ENCODE measurements around the gene NCAM2.
A peak's percentile ranks its signal among the peaks of the same experiment; 100 is the strongest.

The NCAM2 gene

GRCh38 chr21:21216047-21216446, 217.8 kb downstream of the NCAM2 start:
- TF ChIP-seq GATA3 (IDR thresholded peaks at IDR 0.05; ENCODE audit: low read depth, low read length) (no peak), GATA2 (IDR thresholded peaks at IDR 0.05; ENCODE audit: low read depth, low read length) (peak; percentile 41; the same call in 1 of the 2 replicates)

GRCh38 chr21:21226472-21226871, 228.3 kb downstream of the NCAM2 start:
- TF ChIP-seq GATA3 (IDR thresholded peaks at IDR 0.05; ENCODE audit: low read depth, low read length) = no peak
- no peak for TF ChIP-seq GATA2 (IDR thresholded peaks at IDR 0.05; ENCODE audit: low read depth, low read length)

GRCh38 chr21:21230672-21231071, 232.5 kb downstream of the NCAM2 start:
- TF ChIP-seq GATA2 (IDR thresholded peaks at IDR 0.05; ENCODE audit: low read depth, low read length) (no peak), GATA3 (IDR thresholded peaks at IDR 0.05; ENCODE audit: low read depth, low read length) (no peak)

GRCh38 chr21:21231913-21232312, 233.7 kb downstream of the NCAM2 start:
- no peak for TF ChIP-seq GATA2 (IDR thresholded peaks at IDR 0.05; ENCODE audit: low read depth, low read length)
- no peak for TF ChIP-seq GATA3 (IDR thresholded peaks at IDR 0.05; ENCODE audit: low read depth, low read length)

GRCh38 chr21:21232320-21232719, 234.1 kb downstream of the NCAM2 start:
- TF ChIP-seq GATA2 (IDR thresholded peaks at IDR 0.05; ENCODE audit: low read depth, low read length) (no peak), GATA3 (IDR thresholded peaks at IDR 0.05; ENCODE audit: low read depth, low read length) (no peak)

GRCh38 chr21:21233051-21233450, 234.8 kb downstream of the NCAM2 start:
- no peak for TF ChIP-seq GATA3 (IDR thresholded peaks at IDR 0.05; ENCODE audit: low read depth, low read length)
- no peak for TF ChIP-seq GATA2 (IDR thresholded peaks at IDR 0.05; ENCODE audit: low read depth, low read length)

GRCh38 chr21:21236996-21237395, 238.8 kb downstream of the NCAM2 start:
- TF ChIP-seq GATA3 (IDR thresholded peaks at IDR 0.05; ENCODE audit: low read depth, low read length) (no peak), GATA2 (IDR thresholded peaks at IDR 0.05; ENCODE audit: low read depth, low read length) (no peak)

- TF ChIP-seq GATA3 (IDR thresholded peaks at IDR 0.05; ENCODE audit: low read depth, low read length) (no peak), GATA2 (IDR thresholded peaks at IDR 0.05; ENCODE audit: low read depth, low read length) (no peak)
Measured at GRCh38 chr21:21238629-21239400, 240.6 kb downstream of the NCAM2 start.

GRCh38 chr21:21241391-21241790, 243.2 kb downstream of the NCAM2 start:
- no peak for TF ChIP-seq GATA2 (IDR thresholded peaks at IDR 0.05; ENCODE audit: low read depth, low read length)

GRCh38 chr21:21246007-21246406, 247.8 kb downstream of the NCAM2 start:
- TF ChIP-seq GATA2 (IDR thresholded peaks at IDR 0.05; ENCODE audit: low read depth, low read length) (no peak), GATA3 (IDR thresholded peaks at IDR 0.05; ENCODE audit: low read depth, low read length) (no peak)

- TF ChIP-seq GATA2 (IDR thresholded peaks at IDR 0.05; ENCODE audit: low read depth, low read length) = no peak
- TF ChIP-seq GATA3 (IDR thresholded peaks at IDR 0.05; ENCODE audit: low read depth, low read length) = no peak
Measured at GRCh38 chr21:21247424-21247823, 249.2 kb downstream of the NCAM2 start.

- no peak for TF ChIP-seq GATA3 (IDR thresholded peaks at IDR 0.05; ENCODE audit: low read depth, low read length)
- no peak for TF ChIP-seq GATA2 (IDR thresholded peaks at IDR 0.05; ENCODE audit: low read depth, low read length)
Measured at GRCh38 chr21:21262048-21262447, 263.8 kb downstream of the NCAM2 start.

GRCh38 chr21:21268061-21268471, 269.9 kb downstream of the NCAM2 start:
- TF ChIP-seq GATA2 (IDR thresholded peaks at IDR 0.05; ENCODE audit: low read depth, low read length) (no peak), GATA3 (IDR thresholded peaks at IDR 0.05; ENCODE audit: low read depth, low read length) (no peak)

- no peak for TF ChIP-seq GATA2 (IDR thresholded peaks at IDR 0.05; ENCODE audit: low read depth, low read length)
- TF ChIP-seq GATA3 (IDR thresholded peaks at IDR 0.05; ENCODE audit: low read depth, low read length) = no peak
Measured at GRCh38 chr21:21268885-21269284, 270.7 kb downstream of the NCAM2 start.

- no peak for TF ChIP-seq GATA3 (IDR thresholded peaks at IDR 0.05; ENCODE audit: low read depth, low read length)
- no peak for TF ChIP-seq GATA2 (IDR thresholded peaks at IDR 0.05; ENCODE audit: low read depth, low read length)
Measured at GRCh38 chr21:21279193-21279901, 281.1 kb downstream of the NCAM2 start.

Data from SH-SY5Y (cell line).